GM23248 (cell line): ENCODE data around the gene DDTL.

Source experiments
- EZH2 ChIP-seq: fragments of 200-600 bp; sonication (generic); IDR thresholded peaks from 2 replicates; pipeline ENCODE4 v1.6.1; 2018; ENCODE audit warnings: antibody characterized with exemption, mild to moderate bottlenecking; ENCODE audit not compliant: insufficient read depth, poor library complexity, severe bottlenecking
- EZH2phosphoT487 ChIP-seq: fragments of 200-600 bp; sonication (generic); IDR thresholded peaks from 2 replicates; pipeline ENCODE4 v1.6.1; 2018; ENCODE audit warnings: antibody characterized with exemption, moderate library complexity, mild to moderate bottlenecking, low read depth; ENCODE audit not compliant: insufficient read depth

DNA sequence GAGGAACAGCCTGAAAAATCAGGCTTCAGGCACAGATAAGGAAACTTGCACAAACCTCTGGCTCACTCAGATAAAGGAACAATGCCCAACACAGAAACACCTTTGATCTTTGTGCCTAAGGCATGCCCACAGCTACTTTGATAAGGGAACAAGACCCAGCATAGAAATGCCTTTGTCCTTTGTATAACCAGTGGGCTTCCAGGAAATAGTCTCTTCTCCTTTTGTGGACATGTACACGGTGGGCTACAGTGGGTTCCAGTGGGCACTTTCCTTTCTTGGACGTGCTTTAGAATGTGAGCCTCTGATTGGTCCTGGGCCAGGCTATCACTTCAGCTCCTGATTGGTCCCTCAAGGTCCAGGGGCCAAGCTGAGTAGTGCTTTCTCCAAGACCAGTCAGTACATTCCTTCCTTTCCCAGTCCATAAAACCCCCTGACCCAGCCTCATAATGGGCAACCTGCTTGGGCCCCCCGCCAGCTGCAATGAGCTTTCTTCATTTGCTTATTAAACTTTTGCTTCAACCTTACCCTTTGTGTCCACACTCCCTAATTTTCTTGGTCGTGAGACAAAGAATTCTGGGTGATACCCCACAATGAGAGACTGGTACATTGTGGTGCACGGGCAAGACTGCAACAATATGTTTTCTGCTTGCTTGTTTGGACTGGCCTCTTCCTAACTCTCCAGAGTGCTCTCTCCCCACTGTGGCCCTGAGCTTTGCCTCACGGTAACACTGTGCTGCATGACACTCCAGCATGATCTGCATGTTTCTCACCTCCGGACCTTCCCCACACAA, 42.7 kb downstream of the DDTL start:
- TF ChIP-seq EZH2 (no peak), EZH2phosphoT487 (no peak)
